Chondrocyte (in vitro differentiated cells): Measurements from ENCODE around the gene ADSS1. TPM values are rescaled to one million over a fixed set of nuclear protein-coding genes. Genes with fewer than 3 reads are reported as not detected.

Source experiments
- DNase-seq: peaks from one replicate; pipeline ENCODE4 v3.0.0; 2021; ENCODE audit warnings: mixed read lengths, low spot score
- H3K27ac Mint-ChIP-seq: one replicate; pipeline ENCODE4 v1.8.0; 2021; ENCODE audit warnings: mild to moderate bottlenecking, moderate library complexity, mixed read lengths; ENCODE audit not compliant: unreplicated experiment
- H3K27me3 Mint-ChIP-seq: 2 replicates; pipeline ENCODE4 v1.8.0; 2021; ENCODE audit warnings: low read depth, mixed read lengths
- H3K36me3 Mint-ChIP-seq: 2 replicates; pipeline ENCODE4 v1.8.0; 2021; ENCODE audit warnings: low read depth, mixed read lengths
- H3K4me1 Mint-ChIP-seq: 2 replicates; pipeline ENCODE4 v1.8.0; 2021; ENCODE audit warnings: low read depth, mild to moderate bottlenecking, mixed read lengths
- H3K4me3 Mint-ChIP-seq: one replicate; pipeline ENCODE4 v1.8.0; 2021; ENCODE audit warnings: mild to moderate bottlenecking, moderate library complexity, mixed read lengths; ENCODE audit not compliant: unreplicated experiment
- H3K9me3 Mint-ChIP-seq: 2 replicates; pipeline ENCODE4 v1.8.0; 2021; ENCODE audit warnings: low read depth, mixed read lengths
- CTCF ChIP-seq: fragments of 200-600 bp; sonication (generic); IDR thresholded peaks from 2 replicates; pipeline ENCODE4 v1.5.0; 2021; ENCODE audit warnings: antibody characterized with exemption, mild to moderate bottlenecking, moderate library complexity
- total RNA-seq: library from RNA; stranded (reverse); gene quantifications from 3 replicates; pipeline ENCODE4 v1.2.1, GENCODE V29; 2021

ADSS1 gene
- total RNA-seq, 1 donor from 2014 or later: 7.1 TPM

- TF ChIP-seq CTCF: no peak
- Mint-ChIP-seq H3K4me3 (no peak overlapping the region), H3K27me3 (no peaks in the 10 kb centered on the region), H3K4me1 (peaks cover 26% of the 10 kb centered on the region), H3K36me3 (peaks cover 5% of the 10 kb centered on the region), H3K9me3 (no peaks in the 10 kb centered on the region), H3K27ac (no peak overlapping the region)
- DNase-seq: no peak
These were observed 15.0 kb downstream of the ADSS1 start for GRCh38 chr14:104739026-104739425.

- Mint-ChIP-seq H3K9me3 (no peaks in the 10 kb centered on the region), H3K4me3 (no peak overlapping the region), H3K36me3 (peaks cover 5% of the 10 kb centered on the region), H3K4me1 (peaks cover 26% of the 10 kb centered on the region), H3K27me3 (no peaks in the 10 kb centered on the region), H3K27ac (no peak overlapping the region)
- no peak for TF ChIP-seq CTCF
- no peak for DNase-seq
These were observed 15.8 kb downstream of the ADSS1 start for GRCh38 chr14:104739546-104740516.

- Mint-ChIP-seq H3K36me3 (peaks cover 7% of the 10 kb centered on the region), H3K27me3 (no peaks in the 10 kb centered on the region), H3K4me1 (peaks cover 22% of the 10 kb centered on the region), H3K4me3 (no peak overlapping the region), H3K27ac (no peak overlapping the region), H3K9me3 (no peaks in the 10 kb centered on the region)
- DNase-seq: no peak
- TF ChIP-seq CTCF: no peak
These were observed 17.2 kb downstream of the ADSS1 start for GRCh38 chr14:104741108-104741802.

- H3K27me3 Mint-ChIP-seq: no peaks in the 10 kb centered on the region
- no peak overlapping the region for H3K4me3 Mint-ChIP-seq
- peaks cover 7% of the 10 kb centered on the region for H3K36me3 Mint-ChIP-seq
- no peaks in the 10 kb centered on the region for H3K9me3 Mint-ChIP-seq
- TF ChIP-seq CTCF: no peak
- no peak for DNase-seq
- H3K27ac Mint-ChIP-seq: no peak overlapping the region
- H3K4me1 Mint-ChIP-seq: peaks cover 24% of the 10 kb centered on the region
These were observed 17.8 kb downstream of the ADSS1 start for GRCh38 chr14:104741803-104742251.
